Measurements from ENCODE around the gene NDUFS1. TPM values are rescaled to one million over a fixed set of nuclear protein-coding genes. Genes with fewer than 3 reads are reported as not detected.
A peak's percentile ranks its signal among the peaks of the same experiment; 100 is the strongest.

The NDUFS1 gene
- total and polyA plus RNA-seq, 2 of the 4 experiments (the other 2 are of a cell fraction) = 72.1 to 118 TPM

DNA sequence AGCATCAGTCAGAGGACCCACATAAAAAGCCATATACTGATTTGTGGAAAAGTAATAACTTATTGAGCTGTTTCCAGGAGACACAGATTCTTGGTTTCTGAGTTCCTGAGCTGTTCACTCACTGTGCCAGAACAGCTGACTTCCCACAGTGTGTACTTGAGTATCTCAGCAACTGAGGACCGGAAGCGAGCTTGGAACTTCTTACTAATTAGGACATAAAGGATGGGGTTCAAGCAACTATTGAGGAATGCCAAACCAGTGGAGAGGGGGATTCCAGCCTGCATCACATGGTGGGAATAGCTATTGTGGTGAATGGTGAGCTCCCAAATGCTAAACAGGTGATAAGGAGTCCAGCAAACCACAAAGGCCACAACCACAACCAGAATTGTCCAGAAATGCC, 16.9 kb upstream of the NDUFS1 start:
- Histone ChIP-seq H3K27ac (ENCODE audit: insufficient read depth, low read length) (no peak overlapping the region), H3K9ac (ENCODE audit: low read depth, low read length) (no peak overlapping the region)

More for the DNA sequence above, 16.9 kb upstream of the NDUFS1 start:
- Histone ChIP-seq H4K5ac (ENCODE audit: low read depth, low read length) (no peak overlapping the region), H3K4me1 (ENCODE audit: control insufficient read depth, insufficient read depth, low read length) (no peaks in the 10 kb centered on the region), H2AK5ac (ENCODE audit: low read depth, low read length) (no peak overlapping the region), H3K9me1 (ENCODE audit: insufficient read depth, low read length) (no peaks in the 10 kb centered on the region), H3K4ac (ENCODE audit: low read depth, low read length) (no peak overlapping the region), H4K8ac (ENCODE audit: low read depth in 2 of 2, low read length in 2 of 2) (no peak overlapping the region), H3K18ac (ENCODE audit: low read depth, low read length) (no peak overlapping the region), H3K4me2 (ENCODE audit: low read depth, low read length) (no peak overlapping the region), H2BK5ac (ENCODE audit: low read depth, low read length, poor library complexity, severe bottlenecking) (no peak overlapping the region), H4K91ac (ENCODE audit: insufficient read depth, low read depth, low read length) (no peak overlapping the region), H3K23ac (ENCODE audit: low read depth, low read length) (no peak overlapping the region), H3K4me3 (ENCODE audit: insufficient read depth, low read depth, low read length) (no peak overlapping the region), H2BK15ac (ENCODE audit: low read depth, low read length) (no peak overlapping the region), H2BK120ac (ENCODE audit: low read depth, low read length) (no peak overlapping the region), H3K9me3 (ENCODE audit: control insufficient read depth, insufficient read depth, low read length) (no peaks in the 10 kb centered on the region), H3K14ac (replicated peaks; ENCODE audit: low read depth, low read length) (no peak overlapping the region), H2AK9ac (replicated peaks; ENCODE audit: low read depth, low read length, poor library complexity) (no peak overlapping the region), H3K36me3 (ENCODE audit: control insufficient read depth, insufficient read depth, low read length) (no peaks in the 10 kb centered on the region), H3K56ac (ENCODE audit: extremely low read depth, insufficient read depth, low read length) (no peak overlapping the region), H3K27me3 (ENCODE audit: control insufficient read depth, insufficient read depth, low read length) (no peaks in the 10 kb centered on the region), H3K79me1 (ENCODE audit: low read depth in 1 of 2, low read length in 2 of 2) (no peaks in the 10 kb centered on the region), H2BK20ac (ENCODE audit: low read depth, low read length) (no peak overlapping the region), H2AFZ (replicated peaks; ENCODE audit: low read length, poor library complexity) (no peak overlapping the region), H4K20me1 (ENCODE audit: insufficient read depth, low read length) (no peaks in the 10 kb centered on the region)
- in situ Hi-C loops (cut with MboI; ENCODE audit: low sequenced_read_pairs) (no loop called here), dilution Hi-C loops (cut with HindIII; ENCODE audit: low sequenced_read_pairs, unreplicated experiment) (no loop called here), intact Hi-C loops (cut with micrococcal nuclease) (no loop called here)
- ATAC-seq (ENCODE audit: low read depth) (no peak), DNase-seq (peak; percentile 4)
- no CpG with 5 or more reads among the region's 2 CpGs for WGBS, 2 experiments (ENCODE audit: extremely low coverage in 2 of 2, insufficient read length in 1 of 2)
- CTCF ChIA-PET = interaction anchor here (0.8 kb wide), 1 partner anchor 25 kb away, joined by 4 read pairs; no protein-coding TSS in a partner anchor
- TF ChIP-seq RCOR1 (IDR thresholded peaks at IDR 0.05; ENCODE audit: insufficient replicate concordance, low read length) (no peak), CEBPB (IDR thresholded peaks at IDR 0.05; ENCODE audit: low read depth, low read length) (no peak), MAZ (IDR thresholded peaks at IDR 0.05; ENCODE audit: borderline replicate concordance, low read depth, low read length) (no peak), FOS (IDR thresholded peaks at IDR 0.05; ENCODE audit: low read depth, low read length) (no peak), MXI1 (IDR thresholded peaks at IDR 0.05; ENCODE audit: borderline replicate concordance, low read depth, low read length) (no peak), RAD21 (IDR thresholded peaks at IDR 0.05; ENCODE audit: low read length) (no peak), SMC3 (IDR thresholded peaks at IDR 0.05; ENCODE audit: low read depth, low read length) (no peak), MAFK (IDR thresholded peaks at IDR 0.05; ENCODE audit: low read depth, low read length) (no peak), POLR2A (IDR thresholded peaks at IDR 0.05; ENCODE audit: low read depth, low read length) (no peak), RFX5 (IDR thresholded peaks at IDR 0.05; ENCODE audit: low read depth, low read length) (no peak), CHD1 (IDR thresholded peaks at IDR 0.05; ENCODE audit: low read depth, low read length) (no peak), BHLHE40 (IDR thresholded peaks at IDR 0.05; ENCODE audit: low read depth, low read length) (no peak), NFE2L2 (IDR thresholded peaks at IDR 0.05; ENCODE audit: low read depth, low read length) (no peak)
- TF ChIP-seq, protein P1, sequence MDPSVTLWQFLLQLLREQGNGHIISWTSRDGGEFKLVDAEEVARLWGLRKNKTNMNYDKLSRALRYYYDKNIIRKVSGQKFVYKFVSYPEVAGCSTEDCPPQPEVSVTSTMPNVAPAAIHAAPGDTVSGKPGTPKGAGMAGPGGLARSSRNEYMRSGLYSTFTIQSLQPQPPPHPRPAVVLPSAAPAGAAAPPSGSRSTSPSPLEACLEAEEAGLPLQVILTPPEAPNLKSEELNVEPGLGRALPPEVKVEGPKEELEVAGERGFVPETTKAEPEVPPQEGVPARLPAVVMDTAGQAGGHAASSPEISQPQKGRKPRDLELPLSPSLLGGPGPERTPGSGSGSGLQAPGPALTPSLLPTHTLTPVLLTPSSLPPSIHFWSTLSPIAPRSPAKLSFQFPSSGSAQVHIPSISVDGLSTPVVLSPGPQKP (IDR thresholded peaks at IDR 0.05; ENCODE audit: borderline replicate concordance, low read depth, low read length) = no peak
- TF ChIP-seq, protein P2, sequence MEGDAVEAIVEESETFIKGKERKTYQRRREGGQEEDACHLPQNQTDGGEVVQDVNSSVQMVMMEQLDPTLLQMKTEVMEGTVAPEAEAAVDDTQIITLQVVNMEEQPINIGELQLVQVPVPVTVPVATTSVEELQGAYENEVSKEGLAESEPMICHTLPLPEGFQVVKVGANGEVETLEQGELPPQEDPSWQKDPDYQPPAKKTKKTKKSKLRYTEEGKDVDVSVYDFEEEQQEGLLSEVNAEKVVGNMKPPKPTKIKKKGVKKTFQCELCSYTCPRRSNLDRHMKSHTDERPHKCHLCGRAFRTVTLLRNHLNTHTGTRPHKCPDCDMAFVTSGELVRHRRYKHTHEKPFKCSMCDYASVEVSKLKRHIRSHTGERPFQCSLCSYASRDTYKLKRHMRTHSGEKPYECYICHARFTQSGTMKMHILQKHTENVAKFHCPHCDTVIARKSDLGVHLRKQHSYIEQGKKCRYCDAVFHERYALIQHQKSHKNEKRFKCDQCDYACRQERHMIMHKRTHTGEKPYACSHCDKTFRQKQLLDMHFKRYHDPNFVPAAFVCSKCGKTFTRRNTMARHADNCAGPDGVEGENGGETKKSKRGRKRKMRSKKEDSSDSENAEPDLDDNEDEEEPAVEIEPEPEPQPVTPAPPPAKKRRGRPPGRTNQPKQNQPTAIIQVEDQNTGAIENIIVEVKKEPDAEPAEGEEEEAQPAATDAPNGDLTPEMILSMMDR (conservative IDR thresholded peaks at IDR 0.05; ENCODE audit: low read depth, low read length) = no peak
- TF ChIP-seq, protein P3, sequence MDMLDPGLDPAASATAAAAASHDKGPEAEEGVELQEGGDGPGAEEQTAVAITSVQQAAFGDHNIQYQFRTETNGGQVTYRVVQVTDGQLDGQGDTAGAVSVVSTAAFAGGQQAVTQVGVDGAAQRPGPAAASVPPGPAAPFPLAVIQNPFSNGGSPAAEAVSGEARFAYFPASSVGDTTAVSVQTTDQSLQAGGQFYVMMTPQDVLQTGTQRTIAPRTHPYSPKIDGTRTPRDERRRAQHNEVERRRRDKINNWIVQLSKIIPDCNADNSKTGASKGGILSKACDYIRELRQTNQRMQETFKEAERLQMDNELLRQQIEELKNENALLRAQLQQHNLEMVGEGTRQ (IDR thresholded peaks at IDR 0.05; ENCODE audit: low read depth, low read length) = no peak
- BruUV-seq (replicated peaks) = no TSS peak
- POLR2A ChIA-PET (ENCODE audit: unreplicated experiment) = no interaction called here

All from IMR-90 (cell line).